ENCODE measurements around the gene EMP1. TPM values are rescaled to one million over a fixed set of nuclear protein-coding genes. Genes with fewer than 3 reads are reported as not detected.

EMP1 gene
- total RNA-seq, 1 experiment from 2014 or later, result 0.63 TPM

DNA sequence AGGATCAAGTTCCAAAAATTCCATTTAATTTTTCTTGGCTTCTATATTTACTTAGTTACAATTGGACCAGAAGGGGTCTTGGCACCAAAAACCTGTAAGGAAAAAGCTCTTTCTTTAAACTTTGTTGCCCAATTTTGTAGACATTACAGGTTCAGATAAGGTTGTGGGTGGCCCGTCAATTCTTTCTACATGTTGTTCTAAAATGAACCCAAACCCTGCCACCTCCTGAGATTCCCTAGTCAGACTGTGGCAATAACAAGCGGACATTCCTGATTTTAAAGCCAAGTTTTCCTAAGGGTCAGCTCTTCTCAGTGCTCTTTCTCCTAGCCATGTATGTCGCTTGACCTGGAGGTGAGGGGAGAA, 48.1 kb upstream of the EMP1 start:
- Histone ChIP-seq H3K79me1 (ENCODE audit: insufficient read depth, low read depth, low read length, poor library complexity, severe bottlenecking) (no peaks in the 10 kb centered on the region), H3K23ac (ENCODE audit: insufficient read length, low read depth, low read length) (no peak overlapping the region), H4K20me1 (ENCODE audit: control insufficient read depth, insufficient read depth, insufficient read length) (no peaks in the 10 kb centered on the region), H3K56ac (ENCODE audit: insufficient read length, low read depth, low read length) (no peak overlapping the region), H3K14ac (ENCODE audit: insufficient read depth, low read length) (no peak overlapping the region), H3K4me1 (ENCODE audit: insufficient read depth, low read length) (no peaks in the 10 kb centered on the region; the same call in none of the 2 replicates), H3K79me2 (ENCODE audit: insufficient read depth, low read length) (no peaks in the 10 kb centered on the region), H3K23me2 (ENCODE audit: insufficient read length, low read depth, low read length, poor library complexity, severe bottlenecking) (no peaks in the 10 kb centered on the region), H3K9ac (ENCODE audit: extremely low read depth, insufficient read length, low read length) (no peak overlapping the region), H2BK12ac (ENCODE audit: insufficient read length, low read depth, low read length) (no peak overlapping the region), H4K8ac (replicated peaks; ENCODE audit: insufficient read length, low read depth, low read length) (no peak overlapping the region), H2BK20ac (ENCODE audit: low read depth, low read length, poor library complexity, severe bottlenecking) (no peak overlapping the region), H3K27ac (ENCODE audit: insufficient read length, low read depth, low read length) (no peak overlapping the region), H2BK120ac (ENCODE audit: low read depth, low read length, poor library complexity, severe bottlenecking) (no peak overlapping the region), H3K9me3 (ENCODE audit: control insufficient read depth, low read depth, low read length) (no peaks in the 10 kb centered on the region), H4K91ac (ENCODE audit: insufficient read length, low read depth, low read length) (no peak overlapping the region), H2AFZ (ENCODE audit: low read length) (no peak overlapping the region), H3T11ph (ENCODE audit: low read length) (no peak overlapping the region), H3K18ac (ENCODE audit: insufficient read length, low read depth, low read length) (no peak overlapping the region), H4K5ac (ENCODE audit: insufficient read length, low read depth, low read length) (no peak overlapping the region), H2BK15ac (ENCODE audit: low read depth, low read length) (no peak overlapping the region), H3K27me3 (ENCODE audit: insufficient read depth, low read length) (no peaks in the 10 kb centered on the region), H2BK5ac (ENCODE audit: insufficient read length, low read length) (no peak overlapping the region), H3K4me2 (ENCODE audit: insufficient read depth, insufficient read length, low read length) (no peak overlapping the region), H3K4ac (ENCODE audit: low read depth, low read length) (no peak overlapping the region), H2AK5ac (ENCODE audit: insufficient read length, low read length) (no peak overlapping the region)
- Mint-ChIP-seq H3K27ac (no peak overlapping the region), H3K36me3 (ENCODE audit: insufficient read depth in 1 of 3, low read depth in 3 of 3) (0 out of 7 replicates have a peak, but pooled peaks cover 0 to 4% (median 0%) of the 10 kb centered on the region in 3 experiments), H3K4me3 (no peak overlapping the region), H3K27me3 (ENCODE audit: low read depth) (no peaks in the 10 kb centered on the region; the same call in 1 of the 2 replicates), H3K9me3 (no peaks in the 10 kb centered on the region; a peak in 1 of 5 replicates), H3K4me1 (peaks cover 7 to 9% of the 10 kb centered on the region in 2 experiments)
- TF ChIP-seq, protein P1, sequence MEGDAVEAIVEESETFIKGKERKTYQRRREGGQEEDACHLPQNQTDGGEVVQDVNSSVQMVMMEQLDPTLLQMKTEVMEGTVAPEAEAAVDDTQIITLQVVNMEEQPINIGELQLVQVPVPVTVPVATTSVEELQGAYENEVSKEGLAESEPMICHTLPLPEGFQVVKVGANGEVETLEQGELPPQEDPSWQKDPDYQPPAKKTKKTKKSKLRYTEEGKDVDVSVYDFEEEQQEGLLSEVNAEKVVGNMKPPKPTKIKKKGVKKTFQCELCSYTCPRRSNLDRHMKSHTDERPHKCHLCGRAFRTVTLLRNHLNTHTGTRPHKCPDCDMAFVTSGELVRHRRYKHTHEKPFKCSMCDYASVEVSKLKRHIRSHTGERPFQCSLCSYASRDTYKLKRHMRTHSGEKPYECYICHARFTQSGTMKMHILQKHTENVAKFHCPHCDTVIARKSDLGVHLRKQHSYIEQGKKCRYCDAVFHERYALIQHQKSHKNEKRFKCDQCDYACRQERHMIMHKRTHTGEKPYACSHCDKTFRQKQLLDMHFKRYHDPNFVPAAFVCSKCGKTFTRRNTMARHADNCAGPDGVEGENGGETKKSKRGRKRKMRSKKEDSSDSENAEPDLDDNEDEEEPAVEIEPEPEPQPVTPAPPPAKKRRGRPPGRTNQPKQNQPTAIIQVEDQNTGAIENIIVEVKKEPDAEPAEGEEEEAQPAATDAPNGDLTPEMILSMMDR (conservative IDR thresholded peaks at IDR 0.05), result no peak
- no CpG with 5 or more reads among the region's 3 CpGs for WGBS (ENCODE audit: extremely low coverage, insufficient read length, low lambda C conversion rate)
- no peak for DNase-seq

Measured in H9 (cell line).